Astrocyte (in vitro differentiated cells and primary cell): ENCODE results near the gene MSL1.

ENCODE experiments used
- EZH2 ChIP-seq: IDR thresholded peaks from 2 replicates; pipeline ENCODE4 v1.6.1; 2012; ENCODE audit warnings: mild to moderate bottlenecking, low read length, inconsistent platforms; ENCODE audit not compliant: insufficient read depth
- TF ChIP-seq, protein P1 (sequence below): IDR thresholded peaks from 2 replicates; pipeline ENCODE4 v1.5.1; 2011; ENCODE audit warnings: low read depth, mild to moderate bottlenecking, inconsistent platforms, low read length, moderate library complexity; ENCODE audit not compliant: insufficient read depth

DNA sequence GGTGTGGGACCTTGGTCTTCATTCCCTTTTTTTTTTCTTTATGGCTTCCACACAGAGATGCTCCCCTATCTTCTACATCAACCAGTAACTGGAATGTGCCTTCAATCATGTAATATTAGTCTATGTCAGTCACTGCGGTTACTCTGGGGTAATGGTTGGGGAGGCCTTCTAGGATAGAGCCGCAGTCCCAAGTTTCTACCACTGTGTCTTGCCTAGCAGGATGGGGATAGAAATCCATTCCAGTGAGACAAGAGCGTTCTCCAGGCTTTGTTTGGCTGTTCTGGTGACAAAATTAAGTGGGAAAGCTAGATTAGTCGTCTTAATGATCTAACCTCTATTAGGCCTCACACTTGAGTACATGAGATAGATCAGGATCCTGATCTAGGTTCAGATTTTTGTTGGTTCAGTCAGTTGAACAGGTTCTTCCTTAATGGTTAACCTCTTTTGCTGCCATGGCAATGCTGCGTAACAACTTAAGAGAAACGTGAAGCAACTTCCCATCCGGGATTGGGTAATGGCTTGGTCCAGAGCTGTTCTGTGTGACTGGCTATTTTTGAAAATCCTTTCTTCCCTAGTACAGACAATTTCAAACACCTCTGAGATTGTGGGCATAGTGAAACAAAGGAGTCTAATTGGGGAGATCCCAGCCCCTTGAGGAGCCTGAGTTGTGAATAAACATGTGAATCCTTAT lies 8.7 kb downstream of the MSL1 start:
- TF ChIP-seq, protein P1, sequence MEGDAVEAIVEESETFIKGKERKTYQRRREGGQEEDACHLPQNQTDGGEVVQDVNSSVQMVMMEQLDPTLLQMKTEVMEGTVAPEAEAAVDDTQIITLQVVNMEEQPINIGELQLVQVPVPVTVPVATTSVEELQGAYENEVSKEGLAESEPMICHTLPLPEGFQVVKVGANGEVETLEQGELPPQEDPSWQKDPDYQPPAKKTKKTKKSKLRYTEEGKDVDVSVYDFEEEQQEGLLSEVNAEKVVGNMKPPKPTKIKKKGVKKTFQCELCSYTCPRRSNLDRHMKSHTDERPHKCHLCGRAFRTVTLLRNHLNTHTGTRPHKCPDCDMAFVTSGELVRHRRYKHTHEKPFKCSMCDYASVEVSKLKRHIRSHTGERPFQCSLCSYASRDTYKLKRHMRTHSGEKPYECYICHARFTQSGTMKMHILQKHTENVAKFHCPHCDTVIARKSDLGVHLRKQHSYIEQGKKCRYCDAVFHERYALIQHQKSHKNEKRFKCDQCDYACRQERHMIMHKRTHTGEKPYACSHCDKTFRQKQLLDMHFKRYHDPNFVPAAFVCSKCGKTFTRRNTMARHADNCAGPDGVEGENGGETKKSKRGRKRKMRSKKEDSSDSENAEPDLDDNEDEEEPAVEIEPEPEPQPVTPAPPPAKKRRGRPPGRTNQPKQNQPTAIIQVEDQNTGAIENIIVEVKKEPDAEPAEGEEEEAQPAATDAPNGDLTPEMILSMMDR: no peak
- no peak for TF ChIP-seq EZH2
